Astrocyte of the spinal cord (primary cell): ENCODE data around the gene LENG1.
"Not testable (repeated sequence)": the region's sequence is repeated elsewhere in the genome, so short reads cannot be mapped to it uniquely, and the experiment has no call there.

Experiments
- DNase-seq: peaks from one replicate; pipeline ENCODE4 v3.0.0; 2011; ENCODE audit warnings: low read depth, low spot score
- H3K4me3 ChIP-seq: 2 replicates; pipeline ENCODE4 v1.5.1; 2011; ENCODE audit warnings: low read depth, mild to moderate bottlenecking, low read length, moderate library complexity
- in situ Hi-C: cut with HindIII; loops from 2 replicates; pipeline ENCODE4 v1.10.0; 2017; ENCODE audit warnings: low sequenced_read_pairs
- TF ChIP-seq, protein P1 (sequence below): IDR thresholded peaks from 2 replicates; pipeline ENCODE4 v1.5.1; 2012; ENCODE audit warnings: low read depth, mild to moderate bottlenecking, low read length, inconsistent platforms

The LENG1 gene

DNA sequence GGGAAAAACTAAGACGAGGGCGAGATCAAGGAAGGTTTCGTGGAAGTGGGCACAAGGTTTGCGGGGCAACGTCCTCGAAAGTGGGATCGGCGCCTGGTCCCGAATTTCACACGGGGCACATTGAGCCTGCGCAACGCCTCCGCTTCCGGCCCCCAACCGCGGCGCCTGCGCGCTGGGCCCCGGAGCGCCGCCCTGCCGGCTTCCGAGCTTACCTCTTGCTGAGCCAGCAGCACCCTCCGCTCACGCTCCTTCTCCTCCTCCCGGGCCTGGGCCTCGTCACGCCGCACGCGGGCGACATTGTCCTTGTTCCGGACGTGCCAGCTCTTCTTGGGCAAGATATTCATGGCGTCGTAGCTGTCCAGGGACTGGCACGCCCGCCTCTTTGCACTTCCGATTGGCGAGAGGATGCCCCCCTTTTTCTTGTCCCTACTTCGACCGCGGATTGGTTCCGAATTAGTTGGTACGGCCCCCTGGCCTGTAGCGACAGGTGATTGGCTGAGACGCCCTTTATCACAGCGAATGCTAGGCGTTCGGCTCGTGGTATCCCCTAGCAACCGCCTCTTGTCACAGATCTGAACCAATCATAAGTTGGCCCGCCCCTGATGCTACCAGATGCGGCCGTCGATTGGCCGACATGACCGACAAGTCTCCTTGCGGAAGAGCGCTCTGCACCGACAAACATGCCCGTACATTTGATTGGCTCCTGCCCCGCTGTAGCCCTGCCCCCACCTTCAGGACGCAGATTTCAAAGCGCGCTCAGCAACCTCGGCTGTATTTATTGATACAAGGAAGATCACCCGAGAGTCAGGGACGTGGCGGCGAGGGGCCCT lies at the start of gene LENG1:
TSS of gene LENG1 (minus strand) at position 370 of the 830 bp plus-strand sequence. CDS start at position 344, 26 bp downstream.
- in situ Hi-C loops = no loop called here
- TF ChIP-seq, protein P1, sequence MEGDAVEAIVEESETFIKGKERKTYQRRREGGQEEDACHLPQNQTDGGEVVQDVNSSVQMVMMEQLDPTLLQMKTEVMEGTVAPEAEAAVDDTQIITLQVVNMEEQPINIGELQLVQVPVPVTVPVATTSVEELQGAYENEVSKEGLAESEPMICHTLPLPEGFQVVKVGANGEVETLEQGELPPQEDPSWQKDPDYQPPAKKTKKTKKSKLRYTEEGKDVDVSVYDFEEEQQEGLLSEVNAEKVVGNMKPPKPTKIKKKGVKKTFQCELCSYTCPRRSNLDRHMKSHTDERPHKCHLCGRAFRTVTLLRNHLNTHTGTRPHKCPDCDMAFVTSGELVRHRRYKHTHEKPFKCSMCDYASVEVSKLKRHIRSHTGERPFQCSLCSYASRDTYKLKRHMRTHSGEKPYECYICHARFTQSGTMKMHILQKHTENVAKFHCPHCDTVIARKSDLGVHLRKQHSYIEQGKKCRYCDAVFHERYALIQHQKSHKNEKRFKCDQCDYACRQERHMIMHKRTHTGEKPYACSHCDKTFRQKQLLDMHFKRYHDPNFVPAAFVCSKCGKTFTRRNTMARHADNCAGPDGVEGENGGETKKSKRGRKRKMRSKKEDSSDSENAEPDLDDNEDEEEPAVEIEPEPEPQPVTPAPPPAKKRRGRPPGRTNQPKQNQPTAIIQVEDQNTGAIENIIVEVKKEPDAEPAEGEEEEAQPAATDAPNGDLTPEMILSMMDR = peak; percentile 38
- peak; percentile 100 for DNase-seq
- peak within 1 kb of the TSS; percentile 71 for H3K4me3 ChIP-seq

DNA sequence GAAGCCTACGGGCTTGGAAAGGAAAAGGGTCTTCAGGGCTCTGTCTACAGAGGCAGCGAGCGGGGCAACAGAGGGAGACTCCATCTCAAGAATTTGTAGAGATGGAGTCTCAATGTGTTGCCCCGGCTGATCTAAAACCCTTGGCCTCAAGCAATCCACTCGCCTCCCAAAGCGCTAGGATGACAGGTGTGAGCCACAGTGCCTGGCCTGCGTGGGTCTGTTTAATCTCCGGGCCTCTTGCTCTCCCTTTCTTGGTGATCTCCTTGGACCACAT lies 49.2 kb upstream of the LENG1 start:
- in situ Hi-C loops = no loop called here
- no peak for DNase-seq
- no peak overlapping the region for H3K4me3 ChIP-seq
- TF ChIP-seq, protein P1 = no peak

DNA sequence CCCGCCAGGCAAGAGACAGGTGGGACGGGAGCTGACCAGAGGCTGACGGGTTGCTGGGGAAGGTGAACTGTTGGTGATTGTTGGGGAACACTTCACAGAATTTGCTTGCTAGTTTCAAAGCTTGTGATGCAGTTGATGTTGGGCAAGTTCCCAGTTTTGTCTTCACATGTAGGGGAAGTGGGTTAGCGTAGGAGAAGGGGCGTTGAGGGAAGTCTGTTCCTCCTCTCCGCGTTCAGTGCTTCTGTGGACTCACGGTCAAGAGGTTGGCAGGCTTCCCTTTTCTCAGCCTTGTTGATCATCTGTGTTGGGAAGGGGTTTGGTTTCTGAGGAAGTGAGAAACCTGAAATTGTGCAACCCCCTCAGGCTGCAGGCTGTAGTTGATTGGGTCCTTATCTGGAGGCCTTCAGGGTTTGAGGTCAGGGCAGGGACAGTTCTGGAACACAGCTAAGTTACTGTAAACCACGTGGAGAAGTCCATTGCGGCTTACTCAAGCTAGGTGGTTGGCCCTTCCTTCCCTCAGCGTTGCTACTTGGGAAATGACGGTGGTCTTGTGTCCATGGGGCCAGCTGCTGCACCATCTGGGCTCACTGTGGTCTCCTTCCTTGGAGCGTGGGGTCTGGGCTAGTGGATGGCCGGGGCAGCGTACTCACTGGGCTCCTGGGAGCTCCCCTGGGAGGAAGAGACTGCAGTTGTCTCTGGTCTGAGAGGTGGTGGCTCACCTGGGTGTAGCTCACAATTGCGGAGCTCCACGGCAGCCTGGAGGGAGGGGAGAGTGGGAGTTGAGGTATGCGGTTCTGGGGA lies 48.7 kb upstream of the LENG1 start:
- peak; percentile 58 for DNase-seq
- H3K4me3 ChIP-seq = no peak overlapping the region
- in situ Hi-C loops = no loop called here
- TF ChIP-seq, protein P1 = no peak

DNA sequence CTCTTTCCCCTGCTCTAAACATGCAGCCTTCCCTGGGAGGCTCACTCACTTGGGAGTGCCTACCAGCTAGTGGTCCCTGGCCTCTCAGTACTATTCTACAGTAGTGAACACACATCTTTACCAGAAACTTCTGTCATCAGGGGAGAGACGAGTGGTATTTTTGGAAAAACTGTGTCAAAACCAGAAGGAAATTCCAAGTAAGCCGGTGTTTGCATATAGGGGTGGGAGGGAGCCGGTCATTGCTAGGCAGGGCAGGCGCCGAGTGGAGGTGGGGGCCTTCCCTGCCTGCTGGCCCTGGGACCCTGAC lies 48.1 kb upstream of the LENG1 start:
- TF ChIP-seq, protein P1 = no peak
- no peak for DNase-seq
- in situ Hi-C loops = no loop called here
- H3K4me3 ChIP-seq = no peak overlapping the region

DNA sequence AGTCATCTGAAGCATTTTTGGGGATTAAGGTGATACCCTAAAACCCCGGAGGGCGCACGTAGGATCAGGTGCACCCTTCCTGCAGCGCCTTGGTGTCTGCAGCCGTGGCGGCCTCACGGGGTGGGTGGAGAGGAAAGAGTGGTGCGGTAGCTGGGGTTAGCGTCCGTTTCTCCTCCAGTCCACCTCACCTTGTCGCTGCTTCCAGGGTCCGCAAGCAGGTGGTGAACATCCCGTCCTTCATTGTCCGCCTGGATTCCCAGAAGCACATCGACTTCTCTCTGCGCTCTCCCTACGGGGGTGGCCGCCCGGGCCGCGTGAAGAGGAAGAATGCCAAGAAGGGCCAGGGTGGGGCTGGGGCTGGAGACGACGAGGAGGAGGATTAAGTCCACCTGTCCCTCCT lies 47.7 kb upstream of the LENG1 start:
- DNase-seq, in situ Hi-C loops, H3K4me3 ChIP-seq: not testable (repeated sequence)

DNA sequence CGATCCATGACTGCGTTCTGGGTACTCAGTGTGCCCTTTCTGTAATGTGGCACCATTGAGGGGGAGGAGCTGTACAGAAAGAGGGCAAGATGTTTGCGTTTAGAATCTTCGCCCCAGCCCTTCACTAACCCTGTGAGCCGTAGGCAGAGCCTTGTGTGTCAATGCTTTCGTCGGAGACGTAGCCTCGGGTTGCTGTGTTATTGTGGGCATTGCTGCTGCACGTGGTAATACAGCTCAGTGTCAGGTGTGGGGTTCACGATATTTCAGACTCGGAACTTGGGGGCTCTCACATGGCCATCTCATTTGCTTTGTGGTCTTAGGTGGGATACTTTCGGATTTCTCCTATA lies 47.3 kb upstream of the LENG1 start:
- in situ Hi-C loops = no loop called here
- TF ChIP-seq, protein P1 = no peak
- H3K4me3 ChIP-seq = no peak overlapping the region
- DNase-seq = no peak
